GM19193 (cell line): Measurements from ENCODE around the gene VPS45.

ENCODE experiments used
- POLR2A ChIP-seq: IDR thresholded peaks from 4 replicates; pipeline ENCODE4 v1.6.1; 2011; ENCODE audit not compliant: insufficient read depth, insufficient read length; ENCODE audit errors: extremely low read depth

VPS45 gene

GRCh38 chr1:150066328-150066727 is 1.2 kb upstream of the VPS45 start:
- TF ChIP-seq POLR2A: no peak

GRCh38 chr1:150066838-150067183 is 765 bp upstream of the VPS45 start:
- TF ChIP-seq POLR2A: no peak

- no peak for TF ChIP-seq POLR2A
Measured at GRCh38 chr1:150068109-150068435, 496 bp downstream of the VPS45 start.

- TF ChIP-seq POLR2A: no peak
Measured at GRCh38 chr1:150069923-150070322, 2.3 kb downstream of the VPS45 start.

- TF ChIP-seq POLR2A: no peak
Measured at GRCh38 chr1:150072959-150073358, 5.4 kb downstream of the VPS45 start.

GRCh38 chr1:150073516-150073915 is 5.9 kb downstream of the VPS45 start:
- no peak for TF ChIP-seq POLR2A

- no peak for TF ChIP-seq POLR2A
Measured at GRCh38 chr1:150076066-150076465, 8.5 kb downstream of the VPS45 start.

- no peak for TF ChIP-seq POLR2A
Measured at GRCh38 chr1:150076985-150077384, 9.4 kb downstream of the VPS45 start.

- no peak for TF ChIP-seq POLR2A
Measured at GRCh38 chr1:150080784-150081183, 13.2 kb downstream of the VPS45 start.

GRCh38 chr1:150082494-150082893 is 14.9 kb downstream of the VPS45 start:
- no peak for TF ChIP-seq POLR2A

- no peak for TF ChIP-seq POLR2A
Measured at GRCh38 chr1:150083907-150084306, 16.3 kb downstream of the VPS45 start.

GRCh38 chr1:150085406-150085805 is 17.8 kb downstream of the VPS45 start:
- no peak for TF ChIP-seq POLR2A

GRCh38 chr1:150087415-150087814 is 19.8 kb downstream of the VPS45 start:
- no peak for TF ChIP-seq POLR2A

GRCh38 chr1:150089846-150090520 is 22.4 kb downstream of the VPS45 start:
- no peak for TF ChIP-seq POLR2A

GRCh38 chr1:150092180-150092791 is 24.7 kb downstream of the VPS45 start:
- no peak for TF ChIP-seq POLR2A

GRCh38 chr1:150093805-150094204 is 26.2 kb downstream of the VPS45 start:
- no peak for TF ChIP-seq POLR2A
